IMR-90 (cell line): ENCODE measurements around the gene IDH3B. TPM values are rescaled to one million over a fixed set of nuclear protein-coding genes. Genes with fewer than 3 reads are reported as not detected.

Source experiments
- ATAC-seq: fragments of 200-7000 bp; cut with Tn5 transposase; 2 replicates; pipeline ENCODE4 v1.9.1; 2020; ENCODE audit warnings: low read depth, mild to moderate bottlenecking, moderate library complexity
- BruUV-seq: library from RNA; stranded (reverse); fragments of 400-500 nt; replicated peaks from 2 replicates; lab custom pipeline; 2021; lab: Mats Ljungman, UMichigan
- CTCF ChIA-PET: fragments of 300-600 bp; formaldehyde crosslinking; extraction: SDS; loops from one replicate; lab custom pipeline; 2021; ENCODE audit warnings: antibody characterized with exemption; lab: Yijun Ruan, JAX
- POLR2A ChIA-PET: fragments of 300-600 bp; sonication (Branson Sonifier 250); formaldehyde crosslinking; loops from one replicate; lab custom pipeline; 2022; ENCODE audit warnings: antibody characterized with exemption; ENCODE audit not compliant: unreplicated experiment; lab: Charles Lee
- DNase-seq: peaks from one replicate; pipeline ENCODE4 v3.0.0; 2013
- H2AFZ ChIP-seq: replicated peaks from 2 replicates; pipeline ENCODE3; 2013; ENCODE audit warnings: low read length, mild to moderate bottlenecking; ENCODE audit not compliant: poor library complexity
- H2AK5ac ChIP-seq: 2 replicates; pipeline ENCODE4 v1.6.1; 2013; ENCODE audit warnings: low read depth, low read length, inconsistent platforms
- H2AK9ac ChIP-seq: replicated peaks from 2 replicates; pipeline ENCODE3; 2013; ENCODE audit warnings: mild to moderate bottlenecking, low read depth, low read length, moderate library complexity; ENCODE audit not compliant: poor library complexity
- H2BK120ac ChIP-seq: 2 replicates; pipeline ENCODE4 v1.6.1; 2013; ENCODE audit warnings: low read depth, low read length, inconsistent platforms
- H2BK15ac ChIP-seq: 3 replicates; pipeline ENCODE4 v1.6.1; 2013; ENCODE audit warnings: low read depth, low read length, inconsistent platforms
- H2BK20ac ChIP-seq: 2 replicates; pipeline ENCODE4 v1.6.1; 2013; ENCODE audit warnings: low read depth, mild to moderate bottlenecking, inconsistent platforms, low read length, moderate library complexity
- H2BK5ac ChIP-seq: 2 replicates; pipeline ENCODE4 v1.6.1; 2013; ENCODE audit warnings: mild to moderate bottlenecking, low read depth, low read length, inconsistent platforms; ENCODE audit not compliant: poor library complexity, severe bottlenecking
- H3K14ac ChIP-seq: replicated peaks from 2 replicates; pipeline ENCODE4 v1.6.1; 2013; ENCODE audit warnings: low read depth, low read length, inconsistent platforms
- H3K18ac ChIP-seq: 2 replicates; pipeline ENCODE4 v1.6.1; 2013; ENCODE audit warnings: low read depth, low read length, control low read depth
- H3K23ac ChIP-seq: 2 replicates; pipeline ENCODE4 v1.6.1; 2013; ENCODE audit warnings: low read depth, low read length, inconsistent platforms
- H3K27ac ChIP-seq: 2 replicates; pipeline ENCODE4 v1.5.1; 2013; ENCODE audit warnings: mild to moderate bottlenecking, control low read depth, low read length; ENCODE audit not compliant: insufficient read depth
- H3K27me3 ChIP-seq: 2 replicates; pipeline ENCODE4 v1.6.1; 2013; ENCODE audit warnings: low read length; ENCODE audit not compliant: control insufficient read depth, insufficient read depth
- H3K36me3 ChIP-seq: 2 replicates; pipeline ENCODE4 v1.6.1; 2013; ENCODE audit warnings: low read length, mixed read lengths; ENCODE audit not compliant: control insufficient read depth, insufficient read depth
- H3K4ac ChIP-seq: 2 replicates; pipeline ENCODE4 v1.6.1; 2013; ENCODE audit warnings: low read depth, low read length, inconsistent platforms
- H3K4me1 ChIP-seq: 2 replicates; pipeline ENCODE4 v1.6.1; 2013; ENCODE audit warnings: low read length, mixed read lengths; ENCODE audit not compliant: control insufficient read depth, insufficient read depth
- H3K4me2 ChIP-seq: 2 replicates; pipeline ENCODE4 v1.6.1; 2013; ENCODE audit warnings: low read depth, mild to moderate bottlenecking, control low read depth, low read length, moderate library complexity
- H3K4me3 ChIP-seq: 2 replicates; pipeline ENCODE4 v1.5.1; 2013; ENCODE audit warnings: low read depth, mild to moderate bottlenecking, control low read depth, low read length, moderate library complexity; ENCODE audit not compliant: insufficient read depth
- H3K56ac ChIP-seq: 2 replicates; pipeline ENCODE4 v1.6.1; 2013; ENCODE audit warnings: low read length, inconsistent platforms; ENCODE audit not compliant: insufficient read depth; ENCODE audit errors: extremely low read depth
- H3K79me1 ChIP-seq, 2 experiments: 2 replicates each; pipeline ENCODE4 v1.6.1; 2013; ENCODE audit warnings: low read length in 2 of 2, inconsistent platforms in 1 of 2, low read depth in 1 of 2
- H3K9ac ChIP-seq: 2 replicates; pipeline ENCODE4 v1.6.1; 2013; ENCODE audit warnings: low read depth, low read length, control low read depth
- H3K9me1 ChIP-seq: 2 replicates; pipeline ENCODE4 v1.6.1; 2013; ENCODE audit warnings: low read length, inconsistent platforms; ENCODE audit not compliant: insufficient read depth
- H3K9me3 ChIP-seq: 2 replicates; pipeline ENCODE4 v1.6.1; 2013; ENCODE audit warnings: low read length; ENCODE audit not compliant: control insufficient read depth, insufficient read depth
- H4K20me1 ChIP-seq: 2 replicates; pipeline ENCODE4 v1.6.1; 2013; ENCODE audit warnings: low read length, inconsistent platforms; ENCODE audit not compliant: insufficient read depth
- H4K5ac ChIP-seq: 2 replicates; pipeline ENCODE4 v1.6.1; 2013; ENCODE audit warnings: mild to moderate bottlenecking, low read depth, low read length, control low read depth
- H4K8ac ChIP-seq, 2 experiments: 2 replicates each; pipeline ENCODE4 v1.6.1; 2013; ENCODE audit warnings: low read depth in 2 of 2, low read length in 2 of 2, control low read depth in 1 of 2, inconsistent platforms in 1 of 2
- H4K91ac ChIP-seq: 2 replicates; pipeline ENCODE4 v1.6.1; 2013; ENCODE audit warnings: low read depth, low read length, inconsistent platforms; ENCODE audit not compliant: insufficient read depth
- CHD1 ChIP-seq: IDR thresholded peaks from 2 replicates; pipeline ENCODE4 v1.6.1; 2012; ENCODE audit warnings: low read depth, low read length, improper control_type of control experiment
- ELK1 ChIP-seq: fragments of 150-350 bp; IDR thresholded peaks from 2 replicates; pipeline ENCODE4 v1.6.1; 2016; ENCODE audit warnings: low read depth, mild to moderate bottlenecking, low read length, moderate library complexity, borderline replicate concordance
- MAFK ChIP-seq: IDR thresholded peaks from 2 replicates; pipeline ENCODE4 v1.6.1; 2012; ENCODE audit warnings: low read depth, low read length, improper control_type of control experiment
- RAD21 ChIP-seq: IDR thresholded peaks from 2 replicates; pipeline ENCODE4 v1.6.1; 2012; ENCODE audit warnings: low read length, improper control_type of control experiment
- WGBS, 2 experiments: methylation state at CpG; one replicate each; pipeline versions ENCODE4 v1.1.5 to v1.1.7; 2013; ENCODE audit warnings: missing lambda C conversion rate in 2 of 2; ENCODE audit not compliant: insufficient read length in 1 of 2; ENCODE audit errors: extremely low coverage in 2 of 2; 5-methylcytosine and 5-hydroxymethylcytosine counted together
- dilution Hi-C: fragments of 300-500 bp; cut with HindIII; formaldehyde crosslinking; loops from one replicate; pipeline ENCODE4 v1.14.3; 2018; ENCODE audit warnings: low sequenced_read_pairs; ENCODE audit not compliant: unreplicated experiment
- in situ Hi-C: fragments of 300-500 bp; cut with MboI; formaldehyde crosslinking; loops from 3 replicates; pipeline ENCODE4 v1.14.3; 2019; ENCODE audit warnings: low sequenced_read_pairs, inconsistent platforms, mixed read lengths
- intact Hi-C: fragments of 100-400 bp; cut with micrococcal nuclease; formaldehyde crosslinking; loops from 2 replicates; pipeline ENCODE4 v1.10.0; 2022
- polyA plus RNA-seq, 3 experiments: library from polyadenylated mRNA; depleted of rRNA; stranded (reverse); fragments of >200 nt; gene quantifications; 2 replicates each; pipeline ENCODE4 v1.2.3, GENCODE V29; 2012; ENCODE audit warnings: low replicate concordance in 1 of 3
- total RNA-seq: library from RNA; depleted of rRNA; stranded (reverse); fragments of >200 nt; gene quantifications from 2 replicates; pipeline ENCODE4 v1.2.3, GENCODE V29; 2012

Gene IDH3B
- total and polyA plus RNA-seq, 2 of the 4 experiments (the other 2 are of a cell fraction): 151 to 160 TPM

GRCh38 chr20:2612073-2612472 is 51.9 kb downstream of the IDH3B start:
- ATAC-seq (no peak), DNase-seq (no peak)
- Histone ChIP-seq H3K56ac (no peak overlapping the region), H3K18ac (no peak overlapping the region), H4K5ac (no peak overlapping the region), H3K4me2 (no peak overlapping the region), H3K4me1 (no peaks in the 10 kb centered on the region), H2BK15ac (no peak overlapping the region), H3K23ac (no peak overlapping the region), H2AFZ (no peak overlapping the region), H2BK20ac (no peak overlapping the region), H3K27ac (no peak overlapping the region), H4K8ac (no peak overlapping the region), H4K20me1 (no peaks in the 10 kb centered on the region), H3K4me3 (no peak overlapping the region), H2BK120ac (no peak overlapping the region), H2AK5ac (no peak overlapping the region), H3K9ac (no peak overlapping the region), H3K79me1 (no peaks in the 10 kb centered on the region), H3K14ac (no peak overlapping the region), H3K4ac (no peak overlapping the region), H3K36me3 (no peaks in the 10 kb centered on the region), H2AK9ac (no peak overlapping the region), H3K9me1 (no peaks in the 10 kb centered on the region), H3K9me3 (0 out of 2 replicates have a peak, but pooled peaks cover 2% of the 10 kb centered on the region), H2BK5ac (no peak overlapping the region), H4K91ac (no peak overlapping the region), H3K27me3 (peaks cover 5% of the 10 kb centered on the region)
- in situ Hi-C loops: no loop called here
- intact Hi-C loops: no loop called here
- POLR2A ChIA-PET: no interaction called here
- BruUV-seq: no TSS peak
- dilution Hi-C loops: no loop called here
- no peak for TF ChIP-seq MAFK
- TF ChIP-seq ELK1: no peak
- TF ChIP-seq RAD21: no peak
- no peak for TF ChIP-seq CHD1
- CTCF ChIA-PET: no interaction called here
- no CpG with 5 or more reads among the region's 3 CpGs for WGBS, 2 experiments
